ENCODE data around the gene CTNNBIP1. TPM values are rescaled to one million over a fixed set of nuclear protein-coding genes. Genes with fewer than 3 reads are reported as not detected.

Gene CTNNBIP1
- total RNA-seq, 1 experiment from 2014 or later = 44.4 TPM

- no peaks in the 10 kb centered on the region for H3K23me2 ChIP-seq (ENCODE audit: insufficient read length, low read depth, low read length, poor library complexity, severe bottlenecking)
- H4K20me1 ChIP-seq (ENCODE audit: control insufficient read depth, insufficient read depth, insufficient read length) = peaks cover 3% of the 10 kb centered on the region
- Mint-ChIP-seq H3K27me3 (ENCODE audit: low read depth) (no peaks in the 10 kb centered on the region), H3K4me1 (peaks cover 8 to 19% of the 10 kb centered on the region in 2 experiments), H3K36me3 (ENCODE audit: insufficient read depth in 1 of 3, low read depth in 3 of 3) (peaks cover 3 to 13% (median 7%) of the 10 kb centered on the region in 3 experiments; a peak in 3 of 7 replicates), H3K27ac (peak overlapping the region in 2 of 3 experiments; percentile 29 to 94; a peak in 4 of 7 replicates), H3K4me3 (no peak overlapping the region), H3K9me3 (no peaks in the 10 kb centered on the region)
- no peak overlapping the region for H3K9ac ChIP-seq (ENCODE audit: extremely low read depth, insufficient read length, low read length)
- H4K5ac ChIP-seq (ENCODE audit: insufficient read length, low read depth, low read length) = no peak overlapping the region
- H3K79me2 ChIP-seq (ENCODE audit: insufficient read depth, low read length) = no peaks in the 10 kb centered on the region
- no peak overlapping the region for H2AK5ac ChIP-seq (ENCODE audit: insufficient read length, low read length)
- no peak overlapping the region for H3K4me2 ChIP-seq (ENCODE audit: insufficient read depth, insufficient read length, low read length)
- H2BK15ac ChIP-seq (ENCODE audit: low read depth, low read length) = no peak overlapping the region
- no peaks in the 10 kb centered on the region for H3K4me1 ChIP-seq (ENCODE audit: insufficient read depth, low read length)
- DNase-seq = no peak
- H2AFZ ChIP-seq (ENCODE audit: low read length) = no peak overlapping the region
- no peak overlapping the region for H3K14ac ChIP-seq (ENCODE audit: insufficient read depth, low read length)
- no peak overlapping the region for H3K27ac ChIP-seq (ENCODE audit: insufficient read length, low read depth, low read length)
- H3K56ac ChIP-seq (ENCODE audit: insufficient read length, low read depth, low read length) = no peak overlapping the region
- H3K23ac ChIP-seq (ENCODE audit: insufficient read length, low read depth, low read length) = no peak overlapping the region
- TF ChIP-seq CTCF (conservative IDR thresholded peaks at IDR 0.05) = no peak
- WGBS (ENCODE audit: extremely low coverage, insufficient read length, low lambda C conversion rate) = no CpG with 5 or more reads among the region's 12 CpGs
- H3K9me3 ChIP-seq (ENCODE audit: control insufficient read depth, low read depth, low read length) = no peaks in the 10 kb centered on the region
- H3K79me1 ChIP-seq (ENCODE audit: insufficient read depth, low read depth, low read length, poor library complexity, severe bottlenecking) = no peaks in the 10 kb centered on the region
- H2BK20ac ChIP-seq (ENCODE audit: low read depth, low read length, poor library complexity, severe bottlenecking) = no peak overlapping the region
- H2BK120ac ChIP-seq (ENCODE audit: low read depth, low read length, poor library complexity, severe bottlenecking) = no peak overlapping the region
- H3K4ac ChIP-seq (ENCODE audit: low read depth, low read length) = no peak overlapping the region
- no peak overlapping the region for H4K91ac ChIP-seq (ENCODE audit: insufficient read length, low read depth, low read length)
- no peak overlapping the region for H2BK12ac ChIP-seq (ENCODE audit: insufficient read length, low read depth, low read length)
- H4K8ac ChIP-seq (replicated peaks; ENCODE audit: insufficient read length, low read depth, low read length) = no peak overlapping the region
- no peak overlapping the region for H3T11ph ChIP-seq (ENCODE audit: low read length)
- H2BK5ac ChIP-seq (ENCODE audit: insufficient read length, low read length) = no peak overlapping the region
- no peaks in the 10 kb centered on the region for H3K27me3 ChIP-seq (ENCODE audit: insufficient read depth, low read length)
- no peak overlapping the region for H3K18ac ChIP-seq (ENCODE audit: insufficient read length, low read depth, low read length)
Observed at GRCh38 chr1:9882945-9883303, 27.1 kb downstream of the CTNNBIP1 start.
